ENCODE measurements around the gene GAB4.

DNA sequence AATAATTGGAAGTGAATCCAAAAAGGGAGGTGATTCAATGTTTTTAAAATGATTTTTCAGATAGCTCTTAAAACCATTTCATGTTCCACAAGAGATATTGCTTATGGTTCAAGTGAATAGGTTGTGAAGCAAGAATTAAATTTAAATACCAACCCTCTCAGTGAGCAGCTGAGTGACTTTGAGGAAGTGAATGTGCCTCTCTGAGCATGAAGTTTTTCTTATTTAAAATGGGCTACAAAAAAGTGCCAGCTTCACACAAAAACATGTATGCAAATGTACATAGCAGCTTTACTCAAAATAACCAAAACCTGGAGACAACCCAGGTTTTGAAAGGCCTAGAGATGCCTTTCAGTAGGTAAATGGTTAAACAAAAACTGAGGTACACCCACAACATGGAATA lies 35.5 kb upstream of the GAB4 start:
- TF ChIP-seq, protein P1, sequence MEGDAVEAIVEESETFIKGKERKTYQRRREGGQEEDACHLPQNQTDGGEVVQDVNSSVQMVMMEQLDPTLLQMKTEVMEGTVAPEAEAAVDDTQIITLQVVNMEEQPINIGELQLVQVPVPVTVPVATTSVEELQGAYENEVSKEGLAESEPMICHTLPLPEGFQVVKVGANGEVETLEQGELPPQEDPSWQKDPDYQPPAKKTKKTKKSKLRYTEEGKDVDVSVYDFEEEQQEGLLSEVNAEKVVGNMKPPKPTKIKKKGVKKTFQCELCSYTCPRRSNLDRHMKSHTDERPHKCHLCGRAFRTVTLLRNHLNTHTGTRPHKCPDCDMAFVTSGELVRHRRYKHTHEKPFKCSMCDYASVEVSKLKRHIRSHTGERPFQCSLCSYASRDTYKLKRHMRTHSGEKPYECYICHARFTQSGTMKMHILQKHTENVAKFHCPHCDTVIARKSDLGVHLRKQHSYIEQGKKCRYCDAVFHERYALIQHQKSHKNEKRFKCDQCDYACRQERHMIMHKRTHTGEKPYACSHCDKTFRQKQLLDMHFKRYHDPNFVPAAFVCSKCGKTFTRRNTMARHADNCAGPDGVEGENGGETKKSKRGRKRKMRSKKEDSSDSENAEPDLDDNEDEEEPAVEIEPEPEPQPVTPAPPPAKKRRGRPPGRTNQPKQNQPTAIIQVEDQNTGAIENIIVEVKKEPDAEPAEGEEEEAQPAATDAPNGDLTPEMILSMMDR (conservative IDR thresholded peaks at IDR 0.05; ENCODE audit: low read length), result no peak
- TF ChIP-seq EZH2phosphoT487 (IDR thresholded peaks at IDR 0.05; ENCODE audit: borderline replicate concordance), result no peak
